Measurements from ENCODE around the gene TXLNA. TPM values are rescaled to one million over a fixed set of nuclear protein-coding genes. Genes with fewer than 3 reads are reported as not detected.
A peak's percentile ranks its signal among the peaks of the same experiment; 100 is the strongest.

The TXLNA gene
- total and polyA plus RNA-seq, 7 donors: 9.0 to 46.7 (median 34.4) TPM

GRCh38 chr1:32182060-32182459 is 2.6 kb downstream of the TXLNA start:
- H3K9me3 ChIP-seq: no peaks in the 10 kb centered on the region
- no peaks in the 10 kb centered on the region for H3K27me3 ChIP-seq
- peak overlapping the region in 2 of 4 donors; percentile 90 to 92 for H3K27ac ChIP-seq
- peak; percentile 26 for DNase-seq
- peaks cover 0 to 73% (median 57%) of the 10 kb centered on the region in 4 donors for H3K4me1 ChIP-seq
- WGBS, 2 donors: 62 to 80% methylated on average over 6 of the region's 6 CpGs
- peaks cover 0 to 58% (median 26%) of the 10 kb centered on the region in 4 donors for H3K36me3 ChIP-seq
- intact Hi-C loops (cut with DNase I): no loop called here
- peak overlapping the region in 2 of 4 donors; percentile 9 to 55 for H3K4me3 ChIP-seq
- TF ChIP-seq EP300 (IDR thresholded peaks at IDR 0.05): no peak
- TF ChIP-seq CTCF (IDR thresholded peaks at IDR 0.05): no peak

- intact Hi-C loops (cut with DNase I): no loop called here
- Histone ChIP-seq H3K36me3 (peaks cover 13 to 84% (median 49%) of the 10 kb centered on the region in 4 donors), H3K27ac (no peak overlapping the region), H3K4me3 (no peak overlapping the region), H3K27me3 (no peaks in the 10 kb centered on the region), H3K9me3 (no peaks in the 10 kb centered on the region), H3K4me1 (peaks cover 0 to 63% (median 50%) of the 10 kb centered on the region in 4 donors)
- no peak for DNase-seq
- TF ChIP-seq POLR2A (IDR thresholded peaks at IDR 0.05) (no peak), CTCF (IDR thresholded peaks at IDR 0.05) (no peak), EP300 (IDR thresholded peaks at IDR 0.05) (no peak)
Measured at GRCh38 chr1:32184650-32185049, 5.2 kb downstream of the TXLNA start.

GRCh38 chr1:32186077-32186476 is 6.6 kb downstream of the TXLNA start:
- H3K4me3 ChIP-seq: no peak overlapping the region
- DNase-seq: no peak
- H3K27me3 ChIP-seq: no peaks in the 10 kb centered on the region
- peaks cover 0 to 54% (median 43%) of the 10 kb centered on the region in 4 donors for H3K4me1 ChIP-seq
- no peaks in the 10 kb centered on the region for H3K9me3 ChIP-seq
- H3K27ac ChIP-seq: no peak overlapping the region
- H3K36me3 ChIP-seq: peaks cover 27 to 96% (median 64%) of the 10 kb centered on the region in 4 donors
- 95 to 98% methylated on average over 2 of the region's 2 CpGs for WGBS, 2 donors
- no peak for TF ChIP-seq POLR2A (IDR thresholded peaks at IDR 0.05)
- no peak for TF ChIP-seq CTCF (IDR thresholded peaks at IDR 0.05)
- TF ChIP-seq EP300 (IDR thresholded peaks at IDR 0.05): no peak
- TF ChIP-seq POLR2AphosphoS5 (IDR thresholded peaks at IDR 0.05): no peak
- intact Hi-C loops (cut with DNase I): no loop called here

- Histone ChIP-seq H3K27me3 (no peaks in the 10 kb centered on the region), H3K4me1 (peaks cover 0 to 50% (median 38%) of the 10 kb centered on the region in 4 donors), H3K4me3 (no peak overlapping the region), H3K36me3 (peaks cover 31 to 96% (median 68%) of the 10 kb centered on the region in 4 donors), H3K27ac (no peak overlapping the region), H3K9me3 (no peaks in the 10 kb centered on the region)
- DNase-seq: no peak
- 80 to 94% methylated on average over 2 of the region's 2 CpGs for WGBS, 2 donors
- no peak for TF ChIP-seq EP300 (IDR thresholded peaks at IDR 0.05)
- no peak for TF ChIP-seq POLR2AphosphoS5 (IDR thresholded peaks at IDR 0.05)
- TF ChIP-seq CTCF (IDR thresholded peaks at IDR 0.05): no peak
- no peak for TF ChIP-seq POLR2A (IDR thresholded peaks at IDR 0.05)
- intact Hi-C loops (cut with DNase I): no loop called here
Measured at GRCh38 chr1:32186491-32186890, 7.0 kb downstream of the TXLNA start.

- Histone ChIP-seq H3K9me3 (no peaks in the 10 kb centered on the region), H3K4me1 (peaks cover 0 to 37% (median 25%) of the 10 kb centered on the region in 4 donors), H3K36me3 (peaks cover 45 to 96% (median 78%) of the 10 kb centered on the region in 4 donors), H3K27me3 (no peaks in the 10 kb centered on the region), H3K4me3 (no peak overlapping the region), H3K27ac (no peak overlapping the region)
- intact Hi-C loops (cut with DNase I): no loop called here
- DNase-seq: no peak
- WGBS, 2 donors: 97 to 98% methylated on average over 9 of the region's 9 CpGs
- TF ChIP-seq CTCF (IDR thresholded peaks at IDR 0.05): no peak
- no peak for TF ChIP-seq EP300 (IDR thresholded peaks at IDR 0.05)
- TF ChIP-seq POLR2AphosphoS5 (IDR thresholded peaks at IDR 0.05): no peak
- TF ChIP-seq POLR2A (IDR thresholded peaks at IDR 0.05): no peak
Measured at GRCh38 chr1:32187850-32188249, 8.4 kb downstream of the TXLNA start.
